A673 (cell line): ENCODE results near the gene CEACAM18.

ENCODE experiments used
- EZH2 ChIP-seq: fragments of 200-600 bp; sonication (generic); IDR thresholded peaks from 2 replicates; pipeline ENCODE4 v1.6.1; 2017; ENCODE audit warnings: borderline replicate concordance, low read depth, mild to moderate bottlenecking, mixed read lengths, antibody characterized with exemption, low read length; ENCODE audit not compliant: poor library complexity, severe bottlenecking
- TF ChIP-seq, protein P1 (sequence below): fragments of 300-800, 200-600 bp; sonication (generic); conservative IDR thresholded peaks from 2 replicates; pipeline ENCODE4 v1.5.1; 2017; ENCODE audit warnings: low read depth, mild to moderate bottlenecking, antibody characterized with exemption, low read length, moderate library complexity, mixed read lengths

DNA sequence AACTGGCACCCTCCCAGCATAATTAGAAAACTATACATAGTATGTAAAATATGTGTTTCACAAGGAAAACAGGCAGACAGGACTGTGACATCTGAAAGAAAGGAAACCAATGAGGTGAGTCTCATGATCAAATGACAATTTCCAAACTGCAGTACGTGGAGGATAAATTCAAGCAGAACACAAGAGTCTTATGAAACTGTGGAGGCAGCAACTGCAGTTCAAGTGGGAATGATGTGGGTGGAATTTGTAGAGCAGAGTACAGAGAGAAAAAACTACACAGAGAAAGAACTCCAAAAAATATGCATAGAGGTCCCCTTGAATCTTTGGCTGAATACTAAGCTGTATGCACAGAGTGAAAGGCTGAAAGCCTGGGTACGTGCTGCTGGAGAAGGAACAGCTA lies 43.4 kb downstream of the CEACAM18 start:
- TF ChIP-seq, protein P1, sequence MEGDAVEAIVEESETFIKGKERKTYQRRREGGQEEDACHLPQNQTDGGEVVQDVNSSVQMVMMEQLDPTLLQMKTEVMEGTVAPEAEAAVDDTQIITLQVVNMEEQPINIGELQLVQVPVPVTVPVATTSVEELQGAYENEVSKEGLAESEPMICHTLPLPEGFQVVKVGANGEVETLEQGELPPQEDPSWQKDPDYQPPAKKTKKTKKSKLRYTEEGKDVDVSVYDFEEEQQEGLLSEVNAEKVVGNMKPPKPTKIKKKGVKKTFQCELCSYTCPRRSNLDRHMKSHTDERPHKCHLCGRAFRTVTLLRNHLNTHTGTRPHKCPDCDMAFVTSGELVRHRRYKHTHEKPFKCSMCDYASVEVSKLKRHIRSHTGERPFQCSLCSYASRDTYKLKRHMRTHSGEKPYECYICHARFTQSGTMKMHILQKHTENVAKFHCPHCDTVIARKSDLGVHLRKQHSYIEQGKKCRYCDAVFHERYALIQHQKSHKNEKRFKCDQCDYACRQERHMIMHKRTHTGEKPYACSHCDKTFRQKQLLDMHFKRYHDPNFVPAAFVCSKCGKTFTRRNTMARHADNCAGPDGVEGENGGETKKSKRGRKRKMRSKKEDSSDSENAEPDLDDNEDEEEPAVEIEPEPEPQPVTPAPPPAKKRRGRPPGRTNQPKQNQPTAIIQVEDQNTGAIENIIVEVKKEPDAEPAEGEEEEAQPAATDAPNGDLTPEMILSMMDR, result no peak
- no peak for TF ChIP-seq EZH2
